Stimulated activated CD4-positive, alpha-beta T cell treated with anti-CD3 and anti-CD28 coated beads, TNF-alpha, amount 100 ng/mL, for 1 hour (primary cell): Measurements from ENCODE around the gene CCR6.
A peak's percentile ranks its signal among the peaks of the same experiment; 100 is the strongest.
"Not testable (repeated sequence)": the region's sequence is repeated elsewhere in the genome, so short reads cannot be mapped to it uniquely, and the experiment has no call there.

ENCODE experiments used
- DNase-seq, 3 donors: peaks; one replicate each; pipeline ENCODE4 v3.0.0-alpha.2; 2020; ENCODE audit warnings: low read depth in 3 of 3, low spot score in 1 of 3

Gene CCR6

DNA sequence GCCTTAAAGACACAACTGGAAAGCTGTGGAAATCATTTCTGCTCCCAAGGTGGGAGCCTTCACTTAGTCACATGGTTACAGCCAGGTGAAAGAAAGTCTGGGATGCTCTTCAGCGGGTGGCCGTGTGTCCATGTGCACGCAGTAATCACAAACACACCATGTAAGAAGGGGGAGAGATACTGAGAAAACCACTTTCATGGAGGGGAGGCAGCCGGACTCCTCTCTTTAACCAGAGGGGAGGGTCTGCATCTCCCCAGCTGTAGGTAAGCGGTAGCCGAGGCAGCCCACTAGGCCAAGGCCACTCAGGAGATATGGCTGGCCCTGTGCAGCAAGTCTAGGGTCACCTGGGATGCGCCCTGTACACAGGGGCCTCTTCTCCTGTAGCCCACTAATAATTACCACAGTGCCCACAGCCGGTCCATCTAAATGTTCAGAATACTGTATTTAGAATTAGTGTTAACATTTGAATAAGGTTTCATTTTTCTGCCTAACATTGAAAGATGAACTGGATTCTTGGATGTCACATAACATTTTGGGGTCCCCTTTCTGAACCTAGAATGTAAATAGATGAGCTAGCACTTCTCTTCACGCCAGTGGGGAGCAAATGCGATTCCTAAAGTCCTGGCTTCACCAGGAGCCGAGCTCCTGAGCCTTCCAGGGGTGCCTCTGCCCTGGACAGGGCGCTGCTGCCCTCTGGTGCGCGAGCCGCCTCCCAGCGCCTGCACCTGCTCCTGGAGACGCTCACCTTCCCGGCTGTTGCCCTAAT lies 19.0 kb downstream of the CCR6 start:
- peak in 2 of 3 donors; percentile 27 to 35 for DNase-seq

DNA sequence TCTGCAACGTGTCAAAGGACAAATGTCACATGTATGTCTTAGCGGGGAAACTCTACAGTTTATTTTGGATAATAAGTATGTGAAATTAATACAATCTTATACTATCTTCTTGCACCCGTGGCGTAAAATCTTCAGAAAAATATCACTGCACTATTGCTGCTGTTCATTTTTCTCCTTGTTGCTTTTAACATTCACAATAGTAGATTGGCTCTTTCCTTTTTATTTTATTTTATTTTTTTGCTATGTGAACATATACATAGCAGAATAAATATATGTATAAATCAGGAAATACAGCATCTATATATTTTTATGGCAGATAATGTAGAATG lies 19.5 kb downstream of the CCR6 start:
- DNase-seq = no peak

DNA sequence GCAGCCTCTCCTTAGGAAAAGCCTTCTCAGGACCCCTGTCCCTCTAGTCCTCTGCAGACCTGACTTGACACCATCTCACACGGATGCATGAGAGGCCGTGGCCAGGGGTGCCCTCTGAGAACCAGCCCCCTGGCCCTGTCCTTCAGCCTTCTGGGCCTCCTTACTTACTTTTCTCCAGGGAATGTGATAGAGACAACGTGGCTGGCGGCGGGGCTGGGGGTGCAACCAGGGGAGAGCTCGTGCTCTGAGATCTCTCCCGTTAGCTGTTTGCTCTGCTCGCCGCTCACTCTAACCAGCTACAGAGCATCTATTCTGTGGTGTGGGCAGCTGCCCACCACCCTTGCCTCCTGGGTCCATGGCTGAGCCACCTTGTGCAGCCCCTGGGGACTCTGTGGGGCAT lies 20.1 kb downstream of the CCR6 start:
- no peak for DNase-seq

DNA sequence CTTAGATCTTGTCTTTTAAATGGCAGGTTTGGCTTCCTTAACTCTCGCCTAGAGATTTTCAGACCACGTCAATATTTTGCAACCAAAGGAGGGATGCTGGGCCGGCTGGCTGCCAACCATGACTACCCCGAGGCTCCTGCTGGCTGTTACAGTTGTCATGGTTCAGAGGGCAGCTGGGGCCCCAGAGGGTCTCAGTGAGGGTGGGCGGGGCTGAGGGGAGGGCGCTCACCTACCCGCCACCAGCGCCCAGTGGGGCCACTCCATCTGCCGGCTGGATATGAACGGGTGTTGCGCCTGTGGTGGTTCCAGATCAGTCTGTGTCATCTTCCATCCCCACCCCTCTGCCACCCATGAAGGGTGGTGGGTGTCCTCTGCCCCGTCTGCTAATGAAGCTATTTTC lies 22.6 kb downstream of the CCR6 start:
- no peak for DNase-seq

- DNase-seq = no peak
Measured at GRCh38 chr6:167146135-167146534, 23.2 kb downstream of the CCR6 start.

DNA sequence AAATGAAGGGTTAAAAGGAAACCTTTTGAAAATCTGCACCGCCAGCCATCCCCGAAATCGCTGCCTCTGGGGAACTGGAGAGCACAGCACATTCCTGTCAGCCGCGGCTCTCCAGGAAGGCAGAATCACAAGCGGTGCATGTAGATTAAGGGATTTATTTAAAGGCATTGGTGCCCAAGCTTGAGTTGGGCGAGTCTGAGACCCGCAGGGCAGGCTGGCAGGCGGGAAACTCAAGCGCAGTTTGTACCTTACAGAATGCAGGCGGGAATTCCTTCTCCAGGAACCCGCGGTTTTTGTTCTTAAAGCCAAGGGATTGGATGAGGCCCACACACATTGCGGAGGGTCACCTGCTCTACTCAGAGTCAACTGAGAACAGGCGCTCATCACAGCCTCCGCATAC lies 24.1 kb downstream of the CCR6 start:
- no peak for DNase-seq

DNA sequence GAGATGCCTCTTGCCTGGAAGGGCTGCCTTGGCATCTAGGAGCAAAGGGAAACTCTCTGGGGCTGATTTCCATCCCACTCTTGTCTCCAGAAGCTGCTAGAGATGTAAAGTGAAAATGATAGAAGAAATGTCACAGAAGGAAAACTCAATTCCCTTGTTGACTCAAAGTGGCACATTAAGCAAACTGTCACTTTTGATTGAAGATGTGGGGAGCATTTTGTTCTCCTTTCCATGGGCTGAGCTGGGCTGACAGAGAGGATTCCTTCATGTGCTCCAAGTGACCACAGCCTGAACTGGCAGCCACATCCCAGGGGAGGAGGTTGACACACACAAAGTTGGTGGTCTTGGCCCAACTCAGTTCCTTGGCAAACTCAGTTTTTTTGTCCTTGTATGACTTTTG lies 25.1 kb downstream of the CCR6 start:
- DNase-seq = no peak

DNA sequence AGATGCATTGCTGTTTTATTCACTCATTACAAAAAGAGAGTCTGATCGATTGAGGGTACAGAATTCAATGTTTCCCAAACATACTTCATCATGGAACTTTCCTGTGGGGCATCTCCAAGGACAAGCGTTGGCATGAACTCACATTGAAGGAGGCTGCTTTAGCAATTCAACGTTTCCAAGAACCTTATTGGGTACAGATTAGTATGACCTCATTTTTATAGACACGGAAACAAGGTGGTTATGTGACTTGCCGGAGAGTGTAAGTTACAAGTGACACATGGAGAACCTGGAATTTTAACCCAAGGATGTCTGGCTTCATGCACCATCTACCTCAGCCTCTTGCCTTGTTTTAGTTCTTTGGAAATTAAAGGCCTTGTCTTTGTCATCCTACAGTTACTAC lies 26.1 kb downstream of the CCR6 start:
- no peak for DNase-seq

DNA sequence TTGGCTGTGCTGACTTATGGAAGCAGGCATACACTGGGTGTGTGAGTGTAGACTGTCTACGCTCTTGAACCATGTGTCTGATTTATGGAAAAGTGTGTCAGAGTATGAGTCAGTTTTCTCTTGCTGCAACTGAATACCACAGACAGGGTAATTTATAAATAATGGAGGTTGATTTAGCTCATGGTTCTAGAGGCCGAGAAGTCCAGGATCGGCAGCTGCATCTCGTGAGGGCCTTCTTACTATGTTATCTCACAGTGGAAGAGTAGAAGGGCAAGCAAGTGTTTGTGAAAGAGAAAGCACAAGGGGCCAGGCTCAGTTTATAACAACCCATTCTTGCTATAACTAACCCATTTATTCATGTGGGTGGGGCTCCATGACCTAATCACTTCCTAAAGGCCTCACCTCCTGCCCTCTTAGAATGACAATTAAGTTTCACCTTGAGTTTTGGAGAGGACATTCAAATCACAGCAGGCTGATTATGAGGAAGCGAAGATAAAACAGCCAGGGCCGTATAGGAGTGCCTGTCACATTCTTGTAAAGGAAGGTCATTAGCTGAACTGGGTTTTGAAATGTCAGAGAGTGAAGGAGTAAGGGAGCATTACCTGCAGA lies 28.1 kb downstream of the CCR6 start:
- no peak for DNase-seq

- DNase-seq = no peak
Measured at GRCh38 chr6:167151648-167152047, 28.8 kb downstream of the CCR6 start.

- no peak for DNase-seq
Measured at GRCh38 chr6:167152862-167153261, 30.0 kb downstream of the CCR6 start.

- no peak for DNase-seq
Measured at GRCh38 chr6:167153521-167153959, 30.6 kb downstream of the CCR6 start.

DNA sequence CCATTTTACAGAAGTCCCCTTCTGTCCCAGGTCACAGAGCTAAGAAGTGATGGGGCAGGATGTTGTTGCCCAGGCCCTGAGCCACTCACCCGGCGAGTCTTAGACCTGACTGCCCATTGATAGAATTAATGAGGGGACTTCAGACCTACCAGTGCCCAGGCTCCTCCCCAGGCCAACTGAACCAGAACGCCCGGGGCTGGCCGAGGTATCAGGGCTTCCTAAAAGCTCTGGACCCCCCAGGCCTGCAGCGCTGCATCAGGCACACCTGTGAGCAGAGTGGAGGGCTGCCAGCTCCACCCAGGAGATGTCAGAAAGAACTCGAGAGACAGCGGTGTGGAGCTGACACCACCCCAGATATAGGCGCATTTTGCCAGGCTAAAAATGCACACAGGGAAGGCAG lies 31.4 kb downstream of the CCR6 start:
- no peak for DNase-seq

GRCh38 chr6:167154895-167155294 lies 32.0 kb downstream of the CCR6 start:
- DNase-seq = no peak

GRCh38 chr6:167157414-167157813 lies 34.5 kb downstream of the CCR6 start:
- DNase-seq = no peak

GRCh38 chr6:167157863-167158262 lies 35.0 kb downstream of the CCR6 start, which contains the start of gene GPR31:
Gene GPR31 (minus strand): TSS chr6:167157980. CDS start chr6:167157831, 149 bp downstream.
- no peak for DNase-seq

DNA sequence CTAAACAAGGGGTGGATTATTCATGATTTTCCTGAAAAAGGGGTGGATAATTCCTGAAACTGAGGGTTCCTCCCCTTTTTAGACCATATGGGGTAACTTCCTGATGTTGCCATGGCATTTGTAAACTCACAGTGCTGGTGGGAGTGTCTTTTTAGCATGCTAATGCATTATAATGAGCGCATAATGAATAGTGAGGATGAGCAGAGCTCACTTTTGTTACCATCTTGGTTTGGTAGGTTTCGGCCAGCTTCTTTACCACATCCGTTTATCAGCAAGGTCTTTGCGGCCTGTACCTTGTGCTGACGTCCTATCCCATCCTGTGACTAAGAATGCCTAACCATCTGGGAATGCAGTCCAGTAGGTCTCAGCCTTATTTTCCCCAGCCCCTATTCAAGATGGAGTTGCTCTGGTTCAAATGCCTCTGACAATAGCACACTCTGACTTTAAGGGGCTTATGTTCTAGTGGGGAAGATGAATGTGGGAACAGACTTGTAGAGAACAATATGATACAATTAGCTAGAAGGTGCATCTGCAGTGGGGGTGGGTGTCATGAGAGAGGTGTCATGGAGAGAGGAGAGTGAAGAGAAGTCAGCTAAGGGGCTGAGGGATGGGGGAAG lies 39.1 kb downstream of the CCR6 start:
- no peak for DNase-seq

GRCh38 chr6:167162591-167162990 lies 39.7 kb downstream of the CCR6 start:
- DNase-seq = no peak

DNA sequence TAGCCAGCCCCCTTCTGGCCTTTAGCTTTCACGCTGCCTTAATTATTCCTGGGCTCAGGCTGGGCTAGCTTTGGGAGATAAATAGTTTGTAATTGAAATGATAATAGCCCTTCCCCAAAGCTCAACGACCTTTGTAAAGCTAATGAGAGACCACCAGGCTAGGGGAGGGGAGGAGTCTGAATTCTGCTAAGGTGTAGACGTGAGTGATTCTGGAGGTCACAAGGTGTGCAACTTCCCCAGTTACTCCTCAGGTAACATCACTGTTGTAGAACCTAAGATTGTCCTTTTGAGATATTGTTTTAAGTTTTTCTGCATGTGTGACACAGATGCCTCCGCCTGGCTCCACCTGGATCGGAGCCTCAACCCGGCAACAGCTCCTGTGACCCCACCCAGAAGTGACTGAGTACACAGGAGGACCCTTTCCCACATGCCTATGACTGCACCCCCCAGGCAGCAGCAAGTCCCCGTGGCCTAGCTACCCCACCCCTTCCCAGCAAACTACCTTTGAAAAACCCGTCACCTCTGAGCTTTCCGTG lies 40.6 kb downstream of the CCR6 start:
- no peak for DNase-seq

DNA sequence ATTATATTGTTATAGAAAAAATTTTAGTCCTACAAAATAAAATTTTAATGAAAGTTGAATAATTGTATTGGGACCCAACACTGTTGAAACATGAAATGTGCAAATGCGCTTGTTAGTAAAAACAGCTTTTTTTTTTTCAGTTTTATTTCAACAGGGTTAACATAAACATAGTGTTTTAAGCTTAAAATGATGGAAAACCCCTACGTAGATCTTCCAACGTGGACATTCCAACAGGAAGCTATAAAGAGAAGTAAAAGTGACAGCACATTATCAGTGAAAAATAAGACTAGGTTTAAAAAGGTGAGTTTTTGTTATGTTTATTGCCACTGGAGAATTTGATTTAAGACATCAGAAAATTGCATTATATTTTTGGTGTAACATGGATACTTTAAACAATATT lies 41.4 kb downstream of the CCR6 start:
- DNase-seq = no peak

GRCh38 chr6:167165858-167166471 lies 43.1 kb downstream of the CCR6 start:
- DNase-seq = no peak

DNA sequence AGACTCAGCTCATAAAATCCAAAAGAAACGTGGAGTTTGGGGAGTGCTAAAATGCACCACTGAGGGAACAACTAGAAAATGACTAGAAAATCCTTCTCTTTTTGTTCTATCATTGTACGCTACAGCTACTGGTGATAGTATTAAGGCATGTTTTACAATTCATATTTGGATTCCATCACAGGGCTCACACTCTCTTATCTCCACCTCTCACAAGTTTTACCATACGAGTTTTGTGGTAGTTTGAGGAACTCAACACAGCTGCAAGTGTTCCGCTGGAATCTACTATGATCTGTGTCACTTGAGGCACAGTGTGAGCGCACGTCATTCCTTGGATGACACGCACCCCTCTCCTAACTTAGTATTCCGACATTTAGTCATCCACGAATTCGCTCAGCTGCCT lies 44.8 kb downstream of the CCR6 start:
- not testable (repeated sequence) for DNase-seq
